ENCODE results near the gene HECTD1. TPM values are rescaled to one million over a fixed set of nuclear protein-coding genes. Genes with fewer than 3 reads are reported as not detected.

The HECTD1 gene
- total and polyA plus RNA-seq, 10 of the 15 experiments (the other 5 are each of a cell fraction or from before 2014, with no cell fraction given) = 27.3 to 116 (median 57.7) TPM

GRCh38 chr14:31070431-31070830, 137.2 kb downstream of the HECTD1 start:
- no TSS peak for BruUV-seq (replicated peaks)
- H3K4me2 ChIP-seq (ENCODE audit: control insufficient read depth, insufficient read depth) = no peak overlapping the region
- POLR2A ChIA-PET = no interaction called here

GRCh38 chr14:31069343-31069742, 138.2 kb downstream of the HECTD1 start:
- Histone ChIP-seq H3K27ac (ENCODE audit: control insufficient read depth, insufficient read depth) (no peak overlapping the region), H3K4me1 (ENCODE audit: control insufficient read depth, insufficient read depth, low read length) (peaks cover 4% of the 10 kb centered on the region; the same call in 1 of the 2 replicates), H3K4me3 (no peak overlapping the region), H3K79me2 (ENCODE audit: control insufficient read depth, insufficient read depth, low read length) (no peaks in the 10 kb centered on the region), H2AFZ (ENCODE audit: control insufficient read depth, low read depth, low read length) (no peak overlapping the region), H3K36me3 (ENCODE audit: control insufficient read depth in 2 of 2, insufficient read depth in 2 of 2, low read length in 1 of 2) (no peaks in the 10 kb centered on the region), H3K9ac (ENCODE audit: control insufficient read depth, insufficient read depth, low read length) (no peak overlapping the region), H4K20me1 (ENCODE audit: control insufficient read depth, insufficient read depth) (no peaks in the 10 kb centered on the region), H3K9me3 (replicated peaks; ENCODE audit: control insufficient read depth, insufficient read depth, low read length) (no peaks in the 10 kb centered on the region), H3K27me3 (replicated peaks in 1 of 2; ENCODE audit: control insufficient read depth in 2 of 2, insufficient read depth in 2 of 2, low read length in 1 of 2) (no peaks in the 10 kb centered on the region), H3K4me2 (ENCODE audit: control insufficient read depth, insufficient read depth) (no peak overlapping the region)
- DNase-seq (ENCODE audit: low read depth, low spot score) (no peak), ATAC-seq (no peak), FAIRE-seq (no peak)
- ChIA-PET SMC1A (ENCODE audit: uncharacterized antibody, unreplicated experiment) (interaction anchor here (0.7 kb wide), 1 partner anchor 155 kb away, joined by 3 read pairs; no protein-coding TSS in a partner anchor), POLR2A (no interaction called here), CTCF (no interaction called here), RAD21 (ENCODE audit: unreplicated experiment) (no interaction called here)
- intact Hi-C loops (cut with micrococcal nuclease; ENCODE audit: unreplicated experiment) = no loop called here
- BruUV-seq (replicated peaks) = no TSS peak
- WGBS (ENCODE audit: insufficient coverage, insufficient replicate concordance, low lambda C conversion rate, missing lambda C conversion rate) = 98% methylated on average over 3 of the region's 3 CpGs
- in situ Hi-C loops (cut with MboI) = no loop called here
- TF ChIP-seq MAX (IDR thresholded peaks at IDR 0.05; ENCODE audit: low read depth, low read length) (no peak), SMC3 (IDR thresholded peaks at IDR 0.05; ENCODE audit: borderline replicate concordance, low read length) (no peak), ZBTB40 (IDR thresholded peaks at IDR 0.05; ENCODE audit: borderline replicate concordance) (no peak)

More at GRCh38 chr14:31070431-31070830, 137.2 kb downstream of the HECTD1 start:
- DNase-seq (ENCODE audit: low read depth, low spot score) = no peak
- Histone ChIP-seq H3K9me3 (replicated peaks; ENCODE audit: control insufficient read depth, insufficient read depth, low read length) (no peaks in the 10 kb centered on the region), H3K79me2 (ENCODE audit: control insufficient read depth, insufficient read depth, low read length) (no peaks in the 10 kb centered on the region), H3K4me1 (ENCODE audit: control insufficient read depth, insufficient read depth, low read length) (peaks cover 4% of the 10 kb centered on the region; the same call in 1 of the 2 replicates), H3K9ac (ENCODE audit: control insufficient read depth, insufficient read depth, low read length) (no peak overlapping the region), H3K27me3 (replicated peaks in 1 of 2; ENCODE audit: control insufficient read depth in 2 of 2, insufficient read depth in 2 of 2, low read length in 1 of 2) (no peaks in the 10 kb centered on the region), H3K36me3 (ENCODE audit: control insufficient read depth in 2 of 2, insufficient read depth in 2 of 2, low read length in 1 of 2) (no peaks in the 10 kb centered on the region), H4K20me1 (ENCODE audit: control insufficient read depth, insufficient read depth) (no peaks in the 10 kb centered on the region), H2AFZ (ENCODE audit: control insufficient read depth, low read depth, low read length) (no peak overlapping the region), H3K27ac (ENCODE audit: control insufficient read depth, insufficient read depth) (no peak overlapping the region), H3K4me3 (no peak overlapping the region)
- ATAC-seq = no peak
- ChIA-PET SMC1A (ENCODE audit: uncharacterized antibody, unreplicated experiment) (no interaction called here), CTCF (interaction anchor here (0.8 to 0.9 kb wide), 2 partner anchors 13 to 78 kb away, joined by 3 read pairs; no protein-coding TSS in a partner anchor), RAD21 (ENCODE audit: unreplicated experiment) (no interaction called here)
- intact Hi-C loops (cut with micrococcal nuclease; ENCODE audit: unreplicated experiment) (no loop called here), in situ Hi-C loops (cut with MboI) (no loop called here)
- no peak for FAIRE-seq
- TF ChIP-seq WRNIP1 (IDR thresholded peaks at IDR 0.05; ENCODE audit: borderline replicate concordance, low read depth, low read length) (no peak), NBN (IDR thresholded peaks at IDR 0.05) (no peak), HSF1 (IDR thresholded peaks at IDR 0.05; ENCODE audit: low read depth, low read length) (no peak)
- WGBS (ENCODE audit: insufficient coverage, insufficient replicate concordance, low lambda C conversion rate, missing lambda C conversion rate) = 87% methylated on average over 5 of the region's 5 CpGs
